A673 (cell line): ENCODE data around the gene CCDC141.

Experiments used
- EZH2 ChIP-seq: fragments of 200-600 bp; sonication (generic); IDR thresholded peaks from 2 replicates; pipeline ENCODE4 v1.6.1; 2017; ENCODE audit warnings: borderline replicate concordance, low read depth, mild to moderate bottlenecking, mixed read lengths, antibody characterized with exemption, low read length; ENCODE audit not compliant: poor library complexity, severe bottlenecking
- TF ChIP-seq, protein P1 (sequence below): fragments of 300-800, 200-600 bp; sonication (generic); conservative IDR thresholded peaks from 2 replicates; pipeline ENCODE4 v1.5.1; 2017; ENCODE audit warnings: low read depth, mild to moderate bottlenecking, antibody characterized with exemption, low read length, moderate library complexity, mixed read lengths

GRCh38 chr2:178811045-178811444 is 238.9 kb downstream of the CCDC141 start:
- TF ChIP-seq, protein P1, sequence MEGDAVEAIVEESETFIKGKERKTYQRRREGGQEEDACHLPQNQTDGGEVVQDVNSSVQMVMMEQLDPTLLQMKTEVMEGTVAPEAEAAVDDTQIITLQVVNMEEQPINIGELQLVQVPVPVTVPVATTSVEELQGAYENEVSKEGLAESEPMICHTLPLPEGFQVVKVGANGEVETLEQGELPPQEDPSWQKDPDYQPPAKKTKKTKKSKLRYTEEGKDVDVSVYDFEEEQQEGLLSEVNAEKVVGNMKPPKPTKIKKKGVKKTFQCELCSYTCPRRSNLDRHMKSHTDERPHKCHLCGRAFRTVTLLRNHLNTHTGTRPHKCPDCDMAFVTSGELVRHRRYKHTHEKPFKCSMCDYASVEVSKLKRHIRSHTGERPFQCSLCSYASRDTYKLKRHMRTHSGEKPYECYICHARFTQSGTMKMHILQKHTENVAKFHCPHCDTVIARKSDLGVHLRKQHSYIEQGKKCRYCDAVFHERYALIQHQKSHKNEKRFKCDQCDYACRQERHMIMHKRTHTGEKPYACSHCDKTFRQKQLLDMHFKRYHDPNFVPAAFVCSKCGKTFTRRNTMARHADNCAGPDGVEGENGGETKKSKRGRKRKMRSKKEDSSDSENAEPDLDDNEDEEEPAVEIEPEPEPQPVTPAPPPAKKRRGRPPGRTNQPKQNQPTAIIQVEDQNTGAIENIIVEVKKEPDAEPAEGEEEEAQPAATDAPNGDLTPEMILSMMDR, result no peak
- TF ChIP-seq EZH2, result no peak
